Suprapubic skin (tissue), 4 donors: ENCODE results near the gene GPR33. TPM values are rescaled to one million over a fixed set of nuclear protein-coding genes. Genes with fewer than 3 reads are reported as not detected.
"Not testable (repeated sequence)": the region's sequence is repeated elsewhere in the genome, so short reads cannot be mapped to it uniquely, and the experiment has no call there.

Experiments
- DNase-seq, 2 donors: peaks; one replicate each; pipeline ENCODE4 v3.0.0-alpha.2; 2019; ENCODE audit warnings: low spot score in 2 of 2
- H3K27ac ChIP-seq: fragments of 200-600 bp; sonication (generic); one replicate; pipeline ENCODE4 v1.5.1; 2019
- H3K27me3 ChIP-seq: fragments of 200-600 bp; sonication (generic); one replicate; pipeline ENCODE4 v1.5.1; 2019
- H3K36me3 ChIP-seq: fragments of 200-600 bp; sonication (generic); one replicate; pipeline ENCODE4 v1.5.1; 2019
- H3K4me1 ChIP-seq: fragments of 200-600 bp; sonication (generic); one replicate; pipeline ENCODE4 v1.5.1; 2019
- H3K4me3 ChIP-seq: fragments of 200-600 bp; sonication (generic); one replicate; pipeline ENCODE4 v1.5.1; 2019; ENCODE audit warnings: mild to moderate bottlenecking
- H3K9me3 ChIP-seq: fragments of 200-600 bp; sonication (generic); one replicate; pipeline ENCODE4 v1.5.1; 2019
- CTCF ChIP-seq, 2 donors: fragments of 200-600 bp in 1 of 2; fragments of 450-650 bp in 1 of 2; sonication (generic) in 1 of 2; IDR thresholded peaks; one replicate each; pipeline ENCODE4 v1.5.1; 2016 to 2019; ENCODE audit warnings: antibody characterized with exemption in 2 of 2, mild to moderate bottlenecking in 1 of 2, moderate library complexity in 1 of 2
- EP300 ChIP-seq: sonication (generic); formaldehyde crosslinking; IDR thresholded peaks from one replicate; pipeline ENCODE4 v1.6.1; 2017; ENCODE audit warnings: antibody characterized with exemption
- POLR2A ChIP-seq, 2 donors: fragments of 450-650 bp; IDR thresholded peaks; one replicate each; pipeline ENCODE4 v1.6.1; 2017; ENCODE audit warnings: antibody characterized with exemption in 2 of 2, mild to moderate bottlenecking in 2 of 2, moderate library complexity in 2 of 2
- POLR2AphosphoS5 ChIP-seq, 3 donors: sonication (generic); formaldehyde crosslinking; IDR thresholded peaks; one replicate each; pipeline ENCODE4 v1.6.1; 2017; ENCODE audit warnings: antibody characterized with exemption in 3 of 3
- WGBS: methylation state at CpG from one replicate; pipeline ENCODE4 v1.1.5; 2018; 5-methylcytosine and 5-hydroxymethylcytosine counted together
- total RNA-seq, 4 donors: library from RNA; depleted of rRNA; stranded (reverse); fragments of >200 nt; gene quantifications; one replicate each; pipeline ENCODE4 v1.1.0, GENCODE V29; 2016

Gene GPR33
- total RNA-seq, 4 donors from 2014 or later: not detected

GRCh38 chr14:31439561-31439960 is 48.3 kb downstream of the GPR33 start:
- no peak for DNase-seq
- 72% methylated on average over 2 of the region's 2 CpGs for WGBS
- Histone ChIP-seq H3K9me3 (no peaks in the 10 kb centered on the region), H3K27me3 (no peaks in the 10 kb centered on the region), H3K4me3 (no peak overlapping the region), H3K4me1 (peaks cover 16% of the 10 kb centered on the region), H3K36me3 (no peaks in the 10 kb centered on the region), H3K27ac (no peak overlapping the region)
- TF ChIP-seq CTCF (IDR thresholded peaks at IDR 0.05) (no peak), POLR2AphosphoS5 (IDR thresholded peaks at IDR 0.05) (no peak), POLR2A (IDR thresholded peaks at IDR 0.05) (no peak), EP300 (no peak)

GRCh38 chr14:31437045-31437691 is 50.7 kb downstream of the GPR33 start:
- not testable (repeated sequence) for H3K27me3 ChIP-seq, H3K4me3 ChIP-seq, H3K9me3 ChIP-seq, H3K27ac ChIP-seq, DNase-seq, H3K36me3 ChIP-seq
- WGBS: 87% methylated on average over 6 of the region's 45 CpGs
- peaks cover 16% of the 10 kb centered on the region for H3K4me1 ChIP-seq

- Histone ChIP-seq H3K27ac (peak overlapping the region; percentile 63), H3K27me3 (no peaks in the 10 kb centered on the region), H3K9me3 (no peaks in the 10 kb centered on the region), H3K4me3 (no peak overlapping the region), H3K4me1 (peaks cover 12% of the 10 kb centered on the region), H3K36me3 (no peaks in the 10 kb centered on the region)
- no peak for DNase-seq
- TF ChIP-seq CTCF (IDR thresholded peaks at IDR 0.05): no peak
- no peak for TF ChIP-seq POLR2A (IDR thresholded peaks at IDR 0.05)
- TF ChIP-seq POLR2AphosphoS5 (IDR thresholded peaks at IDR 0.05): no peak
- TF ChIP-seq EP300: no peak
Observed at GRCh38 chr14:31435276-31435675, 52.6 kb downstream of the GPR33 start.

Other genes starting within 250 kb of the GPR33 start
- 10 to 100 TPM; 11.0 to 21.6 (median 14.0) TPM for gene HEATR5A, start 67.5 kb downstream of the GPR33 start, total RNA-seq
- gene DTD2, start 30.5 kb downstream of the GPR33 start, total RNA-seq: 10 to 100 TPM; 21.4 to 34.9 (median 24.8) TPM
- gene NUBPL, start 73.4 kb upstream of the GPR33 start, total RNA-seq: 10 to 100 TPM in 2 of 4 donors, 1 to 10 TPM in 2; 7.5 to 28.9 (median 11.9) TPM